HepG2 (cell line): ENCODE measurements around the gene SLA2. TPM values are rescaled to one million over a fixed set of nuclear protein-coding genes. Genes with fewer than 3 reads are reported as not detected.

Experiments used
- ATAC-seq: fragments of 200-7000 bp; cut with Tn5 transposase; 3 replicates; pipeline ENCODE4 v1.9.1; 2020; ENCODE audit warnings: mild to moderate bottlenecking, moderate library complexity
- BruUV-seq: library from RNA; stranded (reverse); fragments of 400-500 nt; replicated peaks from 2 replicates; lab custom pipeline; 2021; lab: Mats Ljungman, UMichigan
- CTCF ChIA-PET: fragments of 300-600 bp; formaldehyde crosslinking; extraction: SDS; loops from one replicate; lab custom pipeline; 2021; ENCODE audit warnings: low total read pairs, inconsistent platforms, low intra/inter-chr PET ratio; lab: Yijun Ruan, JAX
- POLR2A ChIA-PET: fragments of 350-600 bp; sonication (Branson Sonifier 250); formaldehyde crosslinking; loops from one replicate; lab custom pipeline; 2020; ENCODE audit warnings: antibody characterized with exemption, inconsistent platforms; lab: Yijun Ruan, JAX
- DNase-seq: peaks from one replicate; pipeline ENCODE4 v3.0.0-alpha.2; 2015; ENCODE audit warnings: low spot score
- FAIRE-seq: peaks from 3 replicates; lab custom pipeline; 2011; peaks lifted over from hg19 to GRCh38; lab: Jason Lieb, UNC
- H2AFZ ChIP-seq: one replicate; pipeline ENCODE4 v1.6.1; 2011; ENCODE audit warnings: low read length, inconsistent platforms
- H3K27ac ChIP-seq: fragments of 300-600 bp; 3 replicates; pipeline ENCODE4 v1.8.0; 2011; ENCODE audit warnings: mixed run types, mild to moderate bottlenecking, mixed read lengths, low read length, inconsistent platforms; ENCODE audit not compliant: insufficient read depth; ENCODE audit errors: extremely low read length
- H3K27me3 ChIP-seq, 2 experiments: fragments of 200-600 bp in 1 of 2; 2 replicates in 1 of 2; 3 replicates in 1 of 2; pipeline versions ENCODE4 v1.6.0 to v1.8.0; 2011; ENCODE audit warnings: low read length in 2 of 2, mild to moderate bottlenecking in 2 of 2, moderate library complexity in 2 of 2, inconsistent platforms in 1 of 2; ENCODE audit not compliant: insufficient read depth in 2 of 2, control insufficient read depth in 1 of 2
- H3K36me3 ChIP-seq, 2 experiments: fragments of 200-600 bp in 1 of 2; replicated peaks in 1 of 2; 2 replicates in 1 of 2; 3 replicates in 1 of 2; pipeline versions ENCODE4 v1.5.1 to v1.8.0; 2011; ENCODE audit warnings: low read length in 2 of 2, inconsistent platforms in 1 of 2; ENCODE audit not compliant: insufficient read depth in 2 of 2, control insufficient read depth in 1 of 2
- H3K4me1 ChIP-seq: 2 replicates; pipeline ENCODE4 v1.5.1; 2012; ENCODE audit warnings: low read length, inconsistent platforms; ENCODE audit not compliant: insufficient read depth
- H3K4me2 ChIP-seq: 2 replicates; pipeline ENCODE4 v1.6.0; 2011; ENCODE audit warnings: low read depth, low read length, inconsistent platforms
- H3K4me3 ChIP-seq, 3 experiments: fragments of 200-600 bp in 1 of 3; sonication (generic), shearing (Covaris generic) in 1 of 3; replicated peaks in 1 of 3; 2 replicates each; pipeline ENCODE4 v1.5.1; 2011 to 2016; ENCODE audit warnings: low read length in 3 of 3, inconsistent platforms in 2 of 3, low read depth in 2 of 3, mild to moderate bottlenecking in 2 of 3, control low read depth in 1 of 3, mixed read lengths in 1 of 3; ENCODE audit not compliant: insufficient read depth in 1 of 3
- H3K79me2 ChIP-seq: one replicate; pipeline ENCODE4 v1.6.1; 2011; ENCODE audit warnings: low read length, inconsistent platforms; ENCODE audit not compliant: insufficient read depth
- H3K9ac ChIP-seq: 2 replicates; pipeline ENCODE4 v1.6.0; 2011; ENCODE audit warnings: mild to moderate bottlenecking, low read depth, low read length, inconsistent platforms; ENCODE audit not compliant: insufficient read depth
- H3K9me3 ChIP-seq: 2 replicates; pipeline ENCODE4 v1.5.1; 2012; ENCODE audit warnings: mild to moderate bottlenecking, low read length
- H4K20me1 ChIP-seq: 2 replicates; pipeline ENCODE4 v1.6.0; 2011; ENCODE audit warnings: inconsistent platforms, mild to moderate bottlenecking, low read length, moderate library complexity; ENCODE audit not compliant: insufficient read depth
- ETV5 ChIP-seq: IDR thresholded peaks from 2 replicates; pipeline ENCODE4 v1.6.1; 2018; ENCODE audit warnings: missing biosample characterization, missing genetic modification reagents, inconsistent platforms, borderline replicate concordance
- KDM5B ChIP-seq: sonication (generic); formaldehyde crosslinking; IDR thresholded peaks from 2 replicates; pipeline ENCODE4 v1.4.0; 2020; ENCODE audit warnings: missing genetic modification reagents, mild to moderate bottlenecking, borderline replicate concordance
- PHF8 ChIP-seq: sonication (generic); formaldehyde crosslinking; IDR thresholded peaks from 2 replicates; pipeline ENCODE4 v1.5.0; 2020; ENCODE audit warnings: missing genetic modification reagents
- REST ChIP-seq, 2 experiments: IDR thresholded peaks; 2 replicates each; pipeline ENCODE4 v1.6.1; 2011 to 2012; ENCODE audit warnings: low read length in 2 of 2, borderline replicate concordance in 1 of 2, low read depth in 1 of 2, mild to moderate bottlenecking in 1 of 2, moderate library complexity in 1 of 2
- TAF15 ChIP-seq: fragments of 200-400 bp; formaldehyde crosslinking; IDR thresholded peaks from one replicate; pipeline ENCODE4 v1.6.1; 2018; ENCODE audit warnings: mild to moderate bottlenecking, low read depth, low read length; ENCODE audit not compliant: poor library complexity, severe bottlenecking
- XRCC5 ChIP-seq: fragments of 200-400 bp; formaldehyde crosslinking; optimal IDR thresholded peaks from 2 replicates; pipeline ENCODE3; 2017; ENCODE audit warnings: mild to moderate bottlenecking, low read length
- ZBTB3 ChIP-seq: sonication (generic); formaldehyde crosslinking; IDR thresholded peaks from 2 replicates; pipeline ENCODE4 v1.4.0; 2020; ENCODE audit warnings: low read depth, mild to moderate bottlenecking, moderate library complexity, missing genetic modification reagents, borderline replicate concordance
- ZNF101 ChIP-seq: sonication (generic); formaldehyde crosslinking; IDR thresholded peaks from 2 replicates; pipeline ENCODE4 v1.4.0; 2020; ENCODE audit warnings: mild to moderate bottlenecking, low read depth, missing genetic modification reagents, borderline replicate concordance
- ZNF564 ChIP-seq: sonication (generic); formaldehyde crosslinking; IDR thresholded peaks from 2 replicates; pipeline ENCODE4 v1.8.1; 2023; ENCODE audit warnings: mild to moderate bottlenecking, missing genetic modification reagents
- ZNF713 ChIP-seq: sonication (generic); formaldehyde crosslinking; IDR thresholded peaks from 2 replicates; pipeline ENCODE4 v1.4.0; 2020; ENCODE audit warnings: mild to moderate bottlenecking, missing genetic modification reagents
- WGBS: methylation state at CpG from one replicate; pipeline ENCODE4 v1.1.6; 2017; ENCODE audit warnings: low lambda C conversion rate; 5-methylcytosine and 5-hydroxymethylcytosine counted together
- in situ Hi-C: cut with HindIII; loops from 2 replicates; pipeline ENCODE4 v1.10.0; 2017; ENCODE audit warnings: low pct_unique_long_range_greater_than_20kb; ENCODE audit not compliant: extremely low pct_ligation_motif_present
- intact Hi-C: fragments of 100-400 bp; cut with micrococcal nuclease; formaldehyde crosslinking; loops from one replicate; pipeline ENCODE4 v1.10.0; 2022; ENCODE audit not compliant: unreplicated experiment
- polyA plus RNA-seq, 8 experiments: library from polyadenylated mRNA; depleted of rRNA in 3 of 8; stranded (reverse) in 7 of 8; unstranded in 1 of 8; fragments of >200 nt; fragmentation: Illumina TruSeq in 4 of 8; extraction: Trizol in 4 of 8; gene quantifications; 2 replicates each; pipeline versions ENCODE4 v1.2.1 to v1.2.3, GENCODE V29; 2011 to 2016; ENCODE audit warnings: low read depth in 4 of 8, missing spikeins in 1 of 8, mixed read lengths in 1 of 8; ENCODE audit not compliant: insufficient read depth in 1 of 8
- total RNA-seq, 5 experiments: library from RNA; depleted of rRNA; stranded (reverse); fragments of >200 nt; fragmentation: Illumina TruSeq; extraction: Trizol; gene quantifications; 2 replicates each; pipeline ENCODE4 v1.2.3, GENCODE V29; 2016; ENCODE audit warnings: low read depth in 1 of 5

Gene SLA2
- total and polyA plus RNA-seq, 2 of the 13 experiments (the other 11 are each of a cell fraction or from before 2014, with no cell fraction given), result 1.6 to 3.6 TPM

GRCh38 chr20:36582821-36583220, 63.2 kb downstream of the SLA2 start:
- Histone ChIP-seq H4K20me1 (peaks cover 9% of the 10 kb centered on the region), H3K4me1 (peaks cover 12% of the 10 kb centered on the region), H3K79me2 (peaks cover 18% of the 10 kb centered on the region), H3K4me2 (no peak overlapping the region), H3K4me3 (no peak overlapping the region), H2AFZ (no peak overlapping the region), H3K9me3 (no peaks in the 10 kb centered on the region), H3K27ac (no peak overlapping the region), H3K27me3 (no peaks in the 10 kb centered on the region), H3K36me3 (peaks cover 43 to 61% of the 10 kb centered on the region in 2 experiments), H3K9ac (no peak overlapping the region)
- CTCF ChIA-PET, result interaction anchor here (1.2 kb wide), 1 partner anchor 9 kb away, joined by 3 read pairs; the partner anchor contains the start of gene TGIF2
- in situ Hi-C loops (no loop called here), intact Hi-C loops (no loop called here)
- ATAC-seq (no peak), FAIRE-seq (no peak), DNase-seq (no peak)
- POLR2A ChIA-PET, result interaction anchor here (4.9 kb wide), 1 partner anchor 9 kb away, joined by 28 read pairs; the partner anchor contains the start of gene TGIF2
- TF ChIP-seq ZNF564, result no peak
- no peak for TF ChIP-seq KDM5B (CRISPR knock-in tag)
- no peak for TF ChIP-seq ZNF713 (CRISPR knock-in tag)
- no peak for TF ChIP-seq ZBTB3 (CRISPR knock-in tag)
- TF ChIP-seq TAF15, result no peak
- TF ChIP-seq XRCC5, result no peak
- no peak for TF ChIP-seq ZNF101
- TF ChIP-seq REST (IDR thresholded peaks at IDR 0.05; ENCODE audit: borderline replicate concordance in 1 of 2, low read depth in 1 of 2, low read length in 2 of 2), result no peak
- TF ChIP-seq PHF8 (CRISPR knock-in tag), result no peak
- no peak for TF ChIP-seq ETV5 (CRISPR knock-in tag)
- no TSS peak for BruUV-seq
- 95% methylated on average over 4 of the region's 4 CpGs for WGBS
